Body of pancreas (tissue), 4 donors: ENCODE results near the gene DEFB131A.
"Not testable (repeated sequence)": the region's sequence is repeated elsewhere in the genome, so short reads cannot be mapped to it uniquely, and the experiment has no call there.

Experiments
- POLR2A ChIP-seq, 3 donors: fragments of 450-650 bp; IDR thresholded peaks; one replicate each; pipeline ENCODE4 v1.6.1; 2016; ENCODE audit warnings: antibody characterized with exemption in 3 of 3, mild to moderate bottlenecking in 2 of 3
- TF ChIP-seq, protein P1 (sequence below), 7 experiments: fragments of 450-650 bp in 4 of 7; fragments of 200-600 bp in 3 of 7; sonication (generic) in 3 of 7; IDR thresholded peaks; one replicate each; pipeline ENCODE4 v1.5.1; 2016 to 2019; ENCODE audit warnings: antibody characterized with exemption in 7 of 7

DNA sequence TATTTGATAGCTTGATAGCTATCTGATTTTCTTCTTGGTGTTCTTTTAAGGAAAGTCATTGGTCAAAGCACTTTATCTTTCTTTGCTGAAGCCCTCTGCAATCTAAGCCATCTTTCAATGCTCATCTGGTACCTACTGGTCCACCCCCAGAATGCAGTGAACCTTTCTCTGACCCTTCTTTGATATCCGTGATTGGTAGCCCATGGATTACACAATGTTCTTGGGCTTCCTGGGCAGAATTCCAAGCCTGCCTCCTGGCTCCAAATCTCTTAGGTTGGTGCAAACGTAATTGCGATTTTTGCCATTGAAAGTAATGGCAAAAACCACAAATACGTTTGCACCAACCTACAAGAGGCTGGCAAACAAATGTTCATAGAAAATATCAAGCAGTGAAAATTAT is 1.9 kb upstream of the DEFB131A start:
- TF ChIP-seq, protein P1, sequence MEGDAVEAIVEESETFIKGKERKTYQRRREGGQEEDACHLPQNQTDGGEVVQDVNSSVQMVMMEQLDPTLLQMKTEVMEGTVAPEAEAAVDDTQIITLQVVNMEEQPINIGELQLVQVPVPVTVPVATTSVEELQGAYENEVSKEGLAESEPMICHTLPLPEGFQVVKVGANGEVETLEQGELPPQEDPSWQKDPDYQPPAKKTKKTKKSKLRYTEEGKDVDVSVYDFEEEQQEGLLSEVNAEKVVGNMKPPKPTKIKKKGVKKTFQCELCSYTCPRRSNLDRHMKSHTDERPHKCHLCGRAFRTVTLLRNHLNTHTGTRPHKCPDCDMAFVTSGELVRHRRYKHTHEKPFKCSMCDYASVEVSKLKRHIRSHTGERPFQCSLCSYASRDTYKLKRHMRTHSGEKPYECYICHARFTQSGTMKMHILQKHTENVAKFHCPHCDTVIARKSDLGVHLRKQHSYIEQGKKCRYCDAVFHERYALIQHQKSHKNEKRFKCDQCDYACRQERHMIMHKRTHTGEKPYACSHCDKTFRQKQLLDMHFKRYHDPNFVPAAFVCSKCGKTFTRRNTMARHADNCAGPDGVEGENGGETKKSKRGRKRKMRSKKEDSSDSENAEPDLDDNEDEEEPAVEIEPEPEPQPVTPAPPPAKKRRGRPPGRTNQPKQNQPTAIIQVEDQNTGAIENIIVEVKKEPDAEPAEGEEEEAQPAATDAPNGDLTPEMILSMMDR (IDR thresholded peaks at IDR 0.05): not testable (repeated sequence)
- not testable (repeated sequence) for TF ChIP-seq POLR2A (IDR thresholded peaks at IDR 0.05)
